ENCODE results near the gene OSBPL10. TPM values are rescaled to one million over a fixed set of nuclear protein-coding genes. Genes with fewer than 3 reads are reported as not detected.

OSBPL10 gene
- total and polyA plus RNA-seq, 8 donors: 26.6 to 42.6 (median 38.6) TPM

DNA sequence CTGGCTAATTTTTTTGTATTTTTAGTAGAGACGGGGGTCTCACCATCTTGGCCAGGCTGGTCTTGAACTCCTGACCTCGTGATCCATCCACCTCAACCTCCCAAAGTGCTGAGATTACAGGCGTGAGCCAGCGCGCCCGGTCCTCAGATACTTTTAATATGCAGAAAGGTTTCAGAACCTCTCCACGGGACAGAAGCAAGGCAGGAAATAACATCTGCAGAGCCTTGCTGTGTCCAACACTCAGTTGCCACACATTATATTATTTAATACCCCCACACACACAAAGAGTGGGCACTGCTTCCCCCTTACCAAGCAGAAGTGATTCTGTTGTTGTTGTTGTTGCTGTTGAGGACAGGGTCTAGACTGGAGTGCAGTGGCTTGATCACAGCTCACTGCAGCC is 28.0 kb downstream of the OSBPL10 start:
- H3K4me3 ChIP-seq: no peak overlapping the region

GRCh38 chr3:31952205-31952604 is 28.9 kb downstream of the OSBPL10 start:
- Histone ChIP-seq H3K36me3 (no peaks in the 10 kb centered on the region), H3K9me3 (peaks cover 0 to 10% of the 10 kb centered on the region in 2 donors), H3K4me1 (no peaks in the 10 kb centered on the region), H3K27ac (no peak overlapping the region), H3K4me3 (no peak overlapping the region), H3K27me3 (no peaks in the 10 kb centered on the region)
- no peak for TF ChIP-seq CTCF (IDR thresholded peaks at IDR 0.05)
- no peak for ATAC-seq
- intact Hi-C loops (cut with DNase I): no loop called here
- DNase-seq: no peak

More for the DNA sequence above, 28.0 kb downstream of the OSBPL10 start:
- Histone ChIP-seq H3K4me1 (peaks cover 2% of the 10 kb centered on the region in 2 donors), H3K36me3 (no peaks in the 10 kb centered on the region), H3K9me3 (peaks cover 0 to 10% of the 10 kb centered on the region in 2 donors), H3K27me3 (no peaks in the 10 kb centered on the region), H3K27ac (no peak overlapping the region)
- ATAC-seq: no peak
- intact Hi-C loops (cut with DNase I): no loop called here
- no peak for DNase-seq
- no peak for TF ChIP-seq CTCF (IDR thresholded peaks at IDR 0.05)

DNA sequence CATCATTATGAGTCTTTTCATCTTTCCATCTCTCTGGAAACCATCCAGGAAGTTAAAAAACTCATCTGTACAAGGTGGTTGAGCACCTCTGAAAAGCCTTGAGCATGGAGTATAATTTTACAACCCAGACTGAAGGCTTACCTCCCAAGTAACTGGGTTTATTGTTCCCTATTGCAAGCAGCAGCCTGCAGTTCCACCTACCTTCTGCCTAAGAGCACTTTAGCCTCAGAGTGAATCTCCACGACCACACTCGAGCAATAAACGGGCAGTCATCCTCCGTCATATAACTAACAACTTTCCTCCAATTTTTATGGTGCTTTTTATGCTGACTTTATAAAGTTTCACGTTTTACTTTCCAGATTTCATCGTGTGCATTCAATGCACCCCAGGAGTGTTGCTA is 32.8 kb downstream of the OSBPL10 start:
- intact Hi-C loops (cut with DNase I): no loop called here

GRCh38 chr3:31947671-31948091 is 33.4 kb downstream of the OSBPL10 start:
- Histone ChIP-seq H3K4me3 (no peak overlapping the region), H3K4me1 (no peaks in the 10 kb centered on the region), H3K27me3 (no peaks in the 10 kb centered on the region), H3K9me3 (no peaks in the 10 kb centered on the region), H3K27ac (no peak overlapping the region), H3K36me3 (no peaks in the 10 kb centered on the region)
- peak; percentile 31 for ATAC-seq
- no peak for TF ChIP-seq CTCF (IDR thresholded peaks at IDR 0.05)
- intact Hi-C loops (cut with DNase I): no loop called here
- no peak for DNase-seq

More for the DNA sequence above, 32.8 kb downstream of the OSBPL10 start:
- H3K27me3 ChIP-seq: no peaks in the 10 kb centered on the region
- no peak overlapping the region for H3K4me3 ChIP-seq
- no peaks in the 10 kb centered on the region for H3K9me3 ChIP-seq
- H3K4me1 ChIP-seq: no peaks in the 10 kb centered on the region
- no peak overlapping the region for H3K27ac ChIP-seq
- DNase-seq (no peak), ATAC-seq (no peak)
- TF ChIP-seq CTCF (IDR thresholded peaks at IDR 0.05): no peak
- H3K36me3 ChIP-seq: no peaks in the 10 kb centered on the region

DNA sequence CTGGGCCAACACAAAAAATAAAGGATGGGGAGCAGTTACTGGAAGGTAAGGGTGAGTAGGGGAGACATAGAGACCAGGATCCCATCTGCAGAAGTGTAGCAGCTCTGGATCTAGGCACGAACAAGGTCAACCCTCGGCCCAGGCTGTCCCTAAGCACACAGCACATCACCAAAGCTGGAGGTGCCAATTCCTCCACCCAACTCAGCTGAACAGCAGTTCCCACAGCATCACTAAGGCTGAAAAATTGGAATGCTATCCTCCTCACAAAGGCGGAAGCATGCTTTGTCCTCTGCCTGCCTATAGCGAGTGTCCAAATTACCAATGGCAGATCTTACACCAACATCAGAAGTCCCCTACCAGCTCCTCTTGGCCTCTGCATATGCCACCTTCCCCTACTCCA is 33.9 kb downstream of the OSBPL10 start:
- H3K27ac ChIP-seq: no peak overlapping the region
- no peak overlapping the region for H3K4me3 ChIP-seq
- no peak for TF ChIP-seq CTCF (IDR thresholded peaks at IDR 0.05)
- no peaks in the 10 kb centered on the region for H3K36me3 ChIP-seq
- intact Hi-C loops (cut with DNase I): no loop called here
- DNase-seq (no peak), ATAC-seq (no peak)
- H3K9me3 ChIP-seq: no peaks in the 10 kb centered on the region
- no peaks in the 10 kb centered on the region for H3K4me1 ChIP-seq
- no peaks in the 10 kb centered on the region for H3K27me3 ChIP-seq
